PC-3 (cell line): ENCODE results near the gene TRAF5.

Source experiments
- CTCF ChIP-seq: fragments of 300-600 bp; sonication (generic); conservative IDR thresholded peaks from 2 replicates; pipeline ENCODE4 v1.5.1; 2017; ENCODE audit warnings: antibody characterized with exemption, low read depth, mild to moderate bottlenecking, low read length
- EZH2 ChIP-seq: fragments of 300-600 bp; sonication (generic); IDR thresholded peaks from one replicate; pipeline ENCODE4 v1.6.1; 2017; ENCODE audit warnings: antibody characterized with exemption, mild to moderate bottlenecking, low read length; ENCODE audit not compliant: unreplicated experiment
- EZH2phosphoT487 ChIP-seq: fragments of 300-600 bp; sonication (generic); IDR thresholded peaks from 2 replicates; pipeline ENCODE4 v1.6.1; 2018; ENCODE audit warnings: mild to moderate bottlenecking, antibody characterized with exemption, low read length, borderline replicate concordance

GRCh38 chr1:211377539-211378450, 51.2 kb downstream of the TRAF5 start:
- TF ChIP-seq CTCF (no peak), EZH2 (no peak), EZH2phosphoT487 (no peak)
